Neural cell (in vitro differentiated cells): Measurements from ENCODE around the gene ARNT2. TPM values are rescaled to one million over a fixed set of nuclear protein-coding genes. Genes with fewer than 3 reads are reported as not detected.

ENCODE experiments used
- H2AFZ ChIP-seq: fragments of 200-600, 300-800 bp; sonication (generic), shearing (Covaris generic); 2 replicates; pipeline ENCODE4 v1.6.0; 2014; ENCODE audit warnings: low read depth, mild to moderate bottlenecking, antibody characterized with exemption, low read length, moderate library complexity
- H3F3A ChIP-seq: fragments of 200-600 bp; shearing (Covaris generic); 2 replicates; pipeline ENCODE4 v1.6.1; 2016; ENCODE audit warnings: mild to moderate bottlenecking, moderate library complexity, mixed read lengths, antibody characterized with exemption, low read length; ENCODE audit not compliant: insufficient read depth, poor library complexity, severe bottlenecking
- H3K27ac ChIP-seq: fragments of 200-600, 300-800 bp; sonication (generic), shearing (Covaris generic); 2 replicates; pipeline ENCODE4 v1.5.1; 2014; ENCODE audit warnings: mild to moderate bottlenecking, low read length, moderate library complexity
- H3K27me3 ChIP-seq: fragments of 300-800, 200-600 bp; sonication (generic), shearing (Covaris generic); 2 replicates; pipeline ENCODE4 v1.6.0; 2014; ENCODE audit warnings: mild to moderate bottlenecking, low read depth, low read length, moderate library complexity; ENCODE audit not compliant: insufficient read depth
- H3K36me3 ChIP-seq: fragments of 300-800, 200-600 bp; sonication (generic), shearing (Covaris generic); 2 replicates; pipeline ENCODE4 v1.5.1; 2014; ENCODE audit warnings: mild to moderate bottlenecking, antibody characterized with exemption, low read length, moderate library complexity; ENCODE audit not compliant: insufficient read depth
- H3K4me2 ChIP-seq: fragments of 300-800, 200-600 bp; sonication (generic), shearing (Covaris generic); 2 replicates; pipeline ENCODE4 v1.6.0; 2014; ENCODE audit warnings: mild to moderate bottlenecking, low read length
- H3K4me3 ChIP-seq: fragments of 300-800, 200-600 bp; sonication (generic), shearing (Covaris generic); 2 replicates; pipeline ENCODE4 v1.5.1; 2014; ENCODE audit warnings: mild to moderate bottlenecking, low read length, moderate library complexity
- H3K79me2 ChIP-seq: fragments of 200-600 bp; shearing (Covaris generic); replicated peaks from 2 replicates; pipeline ENCODE4 v1.6.0; 2014; ENCODE audit warnings: mild to moderate bottlenecking, low read length, moderate library complexity; ENCODE audit not compliant: insufficient read depth
- H3K9ac ChIP-seq: fragments of 300-800, 200-600 bp; sonication (generic), shearing (Covaris generic); 2 replicates; pipeline ENCODE4 v1.6.1; 2016; ENCODE audit warnings: mild to moderate bottlenecking, low read length, mixed read lengths
- H3K9me2 ChIP-seq: fragments of 200-600 bp; shearing (Covaris generic); 2 replicates; pipeline ENCODE4 v1.6.1; 2016; ENCODE audit warnings: mild to moderate bottlenecking, low read length, mixed read lengths; ENCODE audit not compliant: insufficient read depth
- H3K9me3 ChIP-seq: fragments of 200-600, 300-800 bp; sonication (generic), shearing (Covaris generic); 2 replicates; pipeline ENCODE4 v1.6.1; 2016; ENCODE audit warnings: mild to moderate bottlenecking, mixed run types, low read length, moderate library complexity, mixed read lengths
- H4K20me1 ChIP-seq: fragments of 200-600 bp; shearing (Covaris generic); 2 replicates; pipeline ENCODE4 v1.6.1; 2016; ENCODE audit warnings: mild to moderate bottlenecking, mixed run types; ENCODE audit not compliant: insufficient read depth
- CTCF ChIP-seq: fragments of 450-650 bp; IDR thresholded peaks from 2 replicates; pipeline ENCODE4 v1.5.1; 2014; ENCODE audit warnings: antibody characterized with exemption, mild to moderate bottlenecking, moderate library complexity; ENCODE audit not compliant: poor library complexity, severe bottlenecking
- EP300 ChIP-seq: fragments of 450-650 bp; conservative IDR thresholded peaks from 2 replicates; pipeline ENCODE4 v1.6.1; 2014; ENCODE audit warnings: antibody characterized with exemption, mild to moderate bottlenecking, moderate library complexity; ENCODE audit not compliant: poor library complexity, severe bottlenecking
- EZH2 ChIP-seq: fragments of 200-600, 300-800 bp; shearing (Covaris generic), sonication (generic); IDR thresholded peaks from 2 replicates; pipeline ENCODE4 v1.6.1; 2014; ENCODE audit warnings: antibody characterized with exemption, low read length, borderline replicate concordance, mild to moderate bottlenecking; ENCODE audit not compliant: insufficient read depth, poor library complexity, severe bottlenecking
- MXI1 ChIP-seq: fragments of 450-650 bp; conservative IDR thresholded peaks from 2 replicates; pipeline ENCODE4 v1.6.1; 2014; ENCODE audit warnings: antibody characterized with exemption, mild to moderate bottlenecking; ENCODE audit not compliant: poor library complexity, severe bottlenecking
- POLR2AphosphoS5 ChIP-seq: IDR thresholded peaks from 2 replicates; pipeline ENCODE4 v1.6.1; 2012
- RAD21 ChIP-seq: fragments of 450-650 bp; conservative IDR thresholded peaks from 2 replicates; pipeline ENCODE4 v1.6.1; 2014; ENCODE audit warnings: antibody characterized with exemption, mild to moderate bottlenecking, moderate library complexity
- REST ChIP-seq: IDR thresholded peaks from 2 replicates; pipeline ENCODE4 v1.6.1; 2012; ENCODE audit warnings: borderline replicate concordance
- SMC3 ChIP-seq: fragments of 450-650 bp; conservative IDR thresholded peaks from 2 replicates; pipeline ENCODE4 v1.6.1; 2014; ENCODE audit warnings: antibody characterized with exemption, mild to moderate bottlenecking, moderate library complexity; ENCODE audit not compliant: poor library complexity
- TAF1 ChIP-seq: IDR thresholded peaks from 2 replicates; pipeline ENCODE4 v1.6.1; 2012; ENCODE audit warnings: low read depth
- polyA plus RNA-seq: library from polyadenylated mRNA; depleted of rRNA; stranded (reverse); fragments of >200 nt; gene quantifications from 2 replicates; pipeline ENCODE4 v1.2.3, GENCODE V29; 2014

Gene ARNT2
- polyA plus RNA-seq, 1 donor from 2014 or later = 41.2 TPM

- Histone ChIP-seq H3K4me3 (no peak overlapping the region), H3F3A (no peaks in the 10 kb centered on the region), H3K9ac (no peak overlapping the region), H3K27ac (no peak overlapping the region), H3K9me3 (no peaks in the 10 kb centered on the region), H3K79me2 (no peaks in the 10 kb centered on the region), H3K9me2 (no peaks in the 10 kb centered on the region), H2AFZ (no peak overlapping the region), H3K36me3 (no peaks in the 10 kb centered on the region), H3K4me2 (no peak overlapping the region), H4K20me1 (no peaks in the 10 kb centered on the region), H3K27me3 (no peaks in the 10 kb centered on the region)
- TF ChIP-seq EZH2 = no peak
- TF ChIP-seq RAD21 = no peak
- no peak for TF ChIP-seq TAF1
- no peak for TF ChIP-seq MXI1
- no peak for TF ChIP-seq EP300
- no peak for TF ChIP-seq POLR2AphosphoS5
Observed at GRCh38 chr15:80482696-80483095, 78.5 kb downstream of the ARNT2 start.

GRCh38 chr15:80483725-80484161 is 79.6 kb downstream of the ARNT2 start:
- no peak overlapping the region for H3K9ac ChIP-seq
- TF ChIP-seq EZH2 (no peak), REST (no peak), CTCF (no peak), EP300 (no peak), POLR2AphosphoS5 (no peak), SMC3 (no peak), TAF1 (no peak), RAD21 (no peak), MXI1 (no peak)
- no peaks in the 10 kb centered on the region for H3F3A ChIP-seq
- H3K79me2 ChIP-seq = no peaks in the 10 kb centered on the region
- no peak overlapping the region for H3K4me3 ChIP-seq
- H3K27me3 ChIP-seq = no peaks in the 10 kb centered on the region
- H2AFZ ChIP-seq = no peak overlapping the region
- H3K9me3 ChIP-seq = no peaks in the 10 kb centered on the region
- no peak overlapping the region for H3K4me2 ChIP-seq
- H4K20me1 ChIP-seq = no peaks in the 10 kb centered on the region
- no peak overlapping the region for H3K27ac ChIP-seq
- H3K36me3 ChIP-seq = no peaks in the 10 kb centered on the region
- H3K9me2 ChIP-seq = no peaks in the 10 kb centered on the region
